ENCODE data around the gene MYBBP1A.

Gene MYBBP1A

GRCh38 chr17:4534928-4535666 lies 20.1 kb downstream of the MYBBP1A start:
- no peak for TF ChIP-seq GATA3 (IDR thresholded peaks at IDR 0.05; ENCODE audit: low read depth, low read length)
- no peak for TF ChIP-seq GATA2 (IDR thresholded peaks at IDR 0.05; ENCODE audit: low read depth, low read length)

- TF ChIP-seq GATA2 (IDR thresholded peaks at IDR 0.05; ENCODE audit: low read depth, low read length) (no peak), GATA3 (IDR thresholded peaks at IDR 0.05; ENCODE audit: low read depth, low read length) (no peak)
These were observed 20.7 kb downstream of the MYBBP1A start for GRCh38 chr17:4534515-4534914.

- TF ChIP-seq GATA3 (IDR thresholded peaks at IDR 0.05; ENCODE audit: low read depth, low read length) (no peak), GATA2 (IDR thresholded peaks at IDR 0.05; ENCODE audit: low read depth, low read length) (peak; percentile 95)
These were observed 21.4 kb downstream of the MYBBP1A start for GRCh38 chr17:4533523-4534504.

GRCh38 chr17:4532860-4533522 lies 22.2 kb downstream of the MYBBP1A start:
- TF ChIP-seq GATA3 (IDR thresholded peaks at IDR 0.05; ENCODE audit: low read depth, low read length) (no peak), GATA2 (IDR thresholded peaks at IDR 0.05; ENCODE audit: low read depth, low read length) (no peak)

GRCh38 chr17:4531988-4532736 lies 23.0 kb downstream of the MYBBP1A start:
- TF ChIP-seq GATA2 (IDR thresholded peaks at IDR 0.05; ENCODE audit: low read depth, low read length), result no peak
- no peak for TF ChIP-seq GATA3 (IDR thresholded peaks at IDR 0.05; ENCODE audit: low read depth, low read length)

- TF ChIP-seq GATA2 (IDR thresholded peaks at IDR 0.05; ENCODE audit: low read depth, low read length) (no peak), GATA3 (IDR thresholded peaks at IDR 0.05; ENCODE audit: low read depth, low read length) (no peak)
These were observed 24.1 kb downstream of the MYBBP1A start for GRCh38 chr17:4530799-4531730.

GRCh38 chr17:4529533-4530152 lies 25.5 kb downstream of the MYBBP1A start:
- no peak for TF ChIP-seq GATA2 (IDR thresholded peaks at IDR 0.05; ENCODE audit: low read depth, low read length)
- TF ChIP-seq GATA3 (IDR thresholded peaks at IDR 0.05; ENCODE audit: low read depth, low read length), result no peak

- TF ChIP-seq GATA3 (IDR thresholded peaks at IDR 0.05; ENCODE audit: low read depth, low read length), result no peak
- TF ChIP-seq GATA2 (IDR thresholded peaks at IDR 0.05; ENCODE audit: low read depth, low read length), result no peak
These were observed 27.5 kb downstream of the MYBBP1A start for GRCh38 chr17:4527566-4528125.

- no peak for TF ChIP-seq GATA2 (IDR thresholded peaks at IDR 0.05; ENCODE audit: low read depth, low read length)
- TF ChIP-seq GATA3 (IDR thresholded peaks at IDR 0.05; ENCODE audit: low read depth, low read length), result no peak
These were observed 28.1 kb downstream of the MYBBP1A start for GRCh38 chr17:4527134-4527533.

- TF ChIP-seq GATA2 (IDR thresholded peaks at IDR 0.05; ENCODE audit: low read depth, low read length) (no peak), GATA3 (IDR thresholded peaks at IDR 0.05; ENCODE audit: low read depth, low read length) (no peak)
These were observed 29.3 kb downstream of the MYBBP1A start for GRCh38 chr17:4525691-4526397.

GRCh38 chr17:4523946-4524345 lies 31.2 kb downstream of the MYBBP1A start:
- TF ChIP-seq GATA3 (IDR thresholded peaks at IDR 0.05; ENCODE audit: low read depth, low read length) (no peak), GATA2 (IDR thresholded peaks at IDR 0.05; ENCODE audit: low read depth, low read length) (no peak)

Measured in SH-SY5Y (cell line).